Measurements from ENCODE around the gene CSTPP1.
"Not testable (repeated sequence)": the region's sequence is repeated elsewhere in the genome, so short reads cannot be mapped to it uniquely, and the experiment has no call there.

CSTPP1 gene

GRCh38 chr11:47106798-47107411 is 170.3 kb downstream of the CSTPP1 start:
- DNase-seq: no peak

- DNase-seq: no peak
Measured at GRCh38 chr11:47107744-47108143, 171.2 kb downstream of the CSTPP1 start.

- no peak for DNase-seq
Measured at GRCh38 chr11:47108214-47108613, 171.7 kb downstream of the CSTPP1 start.

- no peak for DNase-seq
Measured at GRCh38 chr11:47109051-47109726, 172.6 kb downstream of the CSTPP1 start.

- DNase-seq: no peak
Measured at GRCh38 chr11:47109727-47110246, 173.2 kb downstream of the CSTPP1 start.

GRCh38 chr11:47111318-47111804 is 174.8 kb downstream of the CSTPP1 start:
- DNase-seq: no peak

- not testable (repeated sequence) for DNase-seq
Measured at GRCh38 chr11:47112941-47113340, 176.4 kb downstream of the CSTPP1 start.

GRCh38 chr11:47118958-47119688 is 182.6 kb downstream of the CSTPP1 start:
- DNase-seq: not testable (repeated sequence)

- no peak for DNase-seq
Measured at GRCh38 chr11:47121056-47121455, 184.5 kb downstream of the CSTPP1 start.

GRCh38 chr11:47121731-47122130 is 185.2 kb downstream of the CSTPP1 start:
- no peak for DNase-seq

GRCh38 chr11:47123094-47123493 is 186.5 kb downstream of the CSTPP1 start:
- DNase-seq: no peak

GRCh38 chr11:47124675-47125074 is 188.1 kb downstream of the CSTPP1 start:
- no peak for DNase-seq

- DNase-seq: no peak
Measured at GRCh38 chr11:47125083-47125482, 188.5 kb downstream of the CSTPP1 start.

GRCh38 chr11:47127213-47127612 is 190.7 kb downstream of the CSTPP1 start:
- no peak for DNase-seq

GRCh38 chr11:47130543-47130942 is 194.0 kb downstream of the CSTPP1 start:
- DNase-seq: no peak

- no peak for DNase-seq
Measured at GRCh38 chr11:47131136-47131535, 194.6 kb downstream of the CSTPP1 start.

- DNase-seq: no peak
Measured at GRCh38 chr11:47132490-47132889, 195.9 kb downstream of the CSTPP1 start.

GRCh38 chr11:47132981-47133380 is 196.4 kb downstream of the CSTPP1 start:
- no peak for DNase-seq

- no peak for DNase-seq
Measured at GRCh38 chr11:47136327-47136726, 199.8 kb downstream of the CSTPP1 start.

- DNase-seq: no peak
Measured at GRCh38 chr11:47136921-47137320, 200.4 kb downstream of the CSTPP1 start.

GRCh38 chr11:47137476-47137875 is 200.9 kb downstream of the CSTPP1 start:
- DNase-seq: no peak

- DNase-seq: no peak
Measured at GRCh38 chr11:47139878-47140277, 203.3 kb downstream of the CSTPP1 start.

- DNase-seq: no peak
Measured at GRCh38 chr11:47143322-47143721, 206.8 kb downstream of the CSTPP1 start.

- no peak for DNase-seq
Measured at GRCh38 chr11:47144541-47144940, 208.0 kb downstream of the CSTPP1 start.

Measured in NCI-H446 treated with DMSO at 0.1 percent for 48 hours (cell line).